PC-9 (cell line): ENCODE data around the gene C3.

Source experiments
- EZH2 ChIP-seq: fragments of 200-600 bp; sonication (generic); IDR thresholded peaks from 2 replicates; pipeline ENCODE4 v1.8.0; 2017; ENCODE audit warnings: antibody characterized with exemption, low read depth
- TF ChIP-seq, protein P1 (sequence below): fragments of 200-600 bp; sonication (generic); conservative IDR thresholded peaks from 2 replicates; pipeline ENCODE4 v1.6.1; 2017; ENCODE audit warnings: mixed run types, antibody characterized with exemption, mild to moderate bottlenecking, moderate library complexity

DNA sequence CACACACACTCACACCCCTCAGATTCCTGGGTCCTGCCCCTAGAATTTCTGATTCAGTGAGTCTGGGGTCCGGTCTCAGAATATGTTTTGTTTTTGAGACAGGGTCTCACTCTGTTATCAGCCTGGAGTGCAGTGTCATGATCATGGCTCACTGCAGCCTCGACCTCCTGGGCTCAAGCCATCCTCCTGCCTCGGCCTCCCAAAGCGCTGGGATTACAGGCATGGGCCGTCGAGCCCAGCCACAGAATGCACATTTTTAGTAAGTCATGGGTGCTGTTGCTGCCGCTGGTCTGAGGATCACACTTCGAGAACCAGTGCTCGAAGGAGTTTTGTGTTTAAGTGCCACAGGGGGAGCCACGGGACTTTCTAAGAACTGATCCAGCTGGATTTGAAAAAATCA lies 28.4 kb downstream of the C3 start:
- no peak for TF ChIP-seq EZH2
- TF ChIP-seq, protein P1, sequence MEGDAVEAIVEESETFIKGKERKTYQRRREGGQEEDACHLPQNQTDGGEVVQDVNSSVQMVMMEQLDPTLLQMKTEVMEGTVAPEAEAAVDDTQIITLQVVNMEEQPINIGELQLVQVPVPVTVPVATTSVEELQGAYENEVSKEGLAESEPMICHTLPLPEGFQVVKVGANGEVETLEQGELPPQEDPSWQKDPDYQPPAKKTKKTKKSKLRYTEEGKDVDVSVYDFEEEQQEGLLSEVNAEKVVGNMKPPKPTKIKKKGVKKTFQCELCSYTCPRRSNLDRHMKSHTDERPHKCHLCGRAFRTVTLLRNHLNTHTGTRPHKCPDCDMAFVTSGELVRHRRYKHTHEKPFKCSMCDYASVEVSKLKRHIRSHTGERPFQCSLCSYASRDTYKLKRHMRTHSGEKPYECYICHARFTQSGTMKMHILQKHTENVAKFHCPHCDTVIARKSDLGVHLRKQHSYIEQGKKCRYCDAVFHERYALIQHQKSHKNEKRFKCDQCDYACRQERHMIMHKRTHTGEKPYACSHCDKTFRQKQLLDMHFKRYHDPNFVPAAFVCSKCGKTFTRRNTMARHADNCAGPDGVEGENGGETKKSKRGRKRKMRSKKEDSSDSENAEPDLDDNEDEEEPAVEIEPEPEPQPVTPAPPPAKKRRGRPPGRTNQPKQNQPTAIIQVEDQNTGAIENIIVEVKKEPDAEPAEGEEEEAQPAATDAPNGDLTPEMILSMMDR = no peak
